A673 (cell line): Measurements from ENCODE around the gene ANKS1B.

Experiments used
- CTCF ChIP-seq: fragments of 300-800, 200-600 bp; sonication (generic); conservative IDR thresholded peaks from 2 replicates; pipeline ENCODE4 v1.5.1; 2017; ENCODE audit warnings: low read depth, mild to moderate bottlenecking, antibody characterized with exemption, low read length, moderate library complexity, mixed read lengths
- EZH2 ChIP-seq: fragments of 200-600 bp; sonication (generic); IDR thresholded peaks from 2 replicates; pipeline ENCODE4 v1.6.1; 2017; ENCODE audit warnings: borderline replicate concordance, low read depth, mild to moderate bottlenecking, mixed read lengths, antibody characterized with exemption, low read length; ENCODE audit not compliant: poor library complexity, severe bottlenecking

- TF ChIP-seq CTCF (no peak), EZH2 (no peak)
Measured at GRCh38 chr12:99977550-99977949, 7.2 kb downstream of the ANKS1B start.
